Neural crest cell (in vitro differentiated cells): ENCODE results near the gene FSTL5. TPM values are rescaled to one million over a fixed set of nuclear protein-coding genes. Genes with fewer than 3 reads are reported as not detected.

Source experiments
- DNase-seq: peaks from one replicate; pipeline ENCODE4 v3.0.0; 2021; ENCODE audit warnings: low read depth, mixed read lengths, low spot score
- H3K27ac Mint-ChIP-seq: one replicate; pipeline ENCODE4 v1.8.0; 2021; ENCODE audit warnings: mild to moderate bottlenecking, mixed read lengths; ENCODE audit not compliant: unreplicated experiment
- H3K27me3 Mint-ChIP-seq: 2 replicates; pipeline ENCODE4 v1.8.0; 2021; ENCODE audit warnings: low read depth, mild to moderate bottlenecking, mixed read lengths
- H3K36me3 Mint-ChIP-seq: 2 replicates; pipeline ENCODE4 v1.8.0; 2021; ENCODE audit warnings: low read depth, mild to moderate bottlenecking, mixed read lengths
- H3K4me1 Mint-ChIP-seq: 2 replicates; pipeline ENCODE4 v1.8.0; 2021; ENCODE audit warnings: mixed read lengths
- H3K4me3 Mint-ChIP-seq: one replicate; pipeline ENCODE4 v1.8.0; 2021; ENCODE audit warnings: mild to moderate bottlenecking, mixed read lengths
- H3K9me3 Mint-ChIP-seq: 2 replicates; pipeline ENCODE4 v1.8.0; 2021; ENCODE audit warnings: mixed read lengths
- CTCF ChIP-seq: fragments of 200-600 bp; sonication (generic); conservative IDR thresholded peaks from 2 replicates; pipeline ENCODE4 v1.5.0; 2021; ENCODE audit warnings: antibody characterized with exemption, mild to moderate bottlenecking
- total RNA-seq: library from RNA; stranded (reverse); gene quantifications from 2 replicates; pipeline ENCODE4 v1.2.1, GENCODE V29; 2021

FSTL5 gene
- total RNA-seq, 1 donor from 2014 or later: 7.4 TPM

- Mint-ChIP-seq H3K27me3 (no peaks in the 10 kb centered on the region), H3K9me3 (peaks cover 2% of the 10 kb centered on the region), H3K27ac (no peak overlapping the region), H3K4me3 (no peak overlapping the region), H3K36me3 (peaks cover 2% of the 10 kb centered on the region), H3K4me1 (no peaks in the 10 kb centered on the region)
- DNase-seq: no peak
- no peak for TF ChIP-seq CTCF
These were observed 348.0 kb downstream of the FSTL5 start for GRCh38 chr4:161815841-161816240.

DNA sequence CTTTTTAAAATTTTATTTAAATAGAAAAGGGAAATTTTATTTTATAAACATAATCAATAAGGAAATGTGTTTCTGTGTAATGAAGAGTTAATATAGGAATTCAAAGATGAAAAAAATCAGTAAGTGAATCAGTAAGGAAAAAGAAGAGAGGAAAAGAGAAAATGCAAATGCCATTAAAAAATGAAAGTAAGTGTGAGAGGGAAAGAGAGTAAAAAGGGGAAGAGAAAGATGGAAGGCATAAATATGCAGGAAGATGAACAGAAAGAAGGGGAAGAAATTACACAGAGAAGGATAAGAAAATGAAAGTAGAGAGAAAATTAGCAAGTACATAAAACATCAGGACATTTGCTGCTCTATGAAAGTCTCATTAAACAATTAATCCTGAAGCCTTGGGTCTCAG, 349.9 kb downstream of the FSTL5 start:
- DNase-seq: no peak
- no peak overlapping the region for H3K27ac Mint-ChIP-seq
- no peaks in the 10 kb centered on the region for H3K9me3 Mint-ChIP-seq
- no peaks in the 10 kb centered on the region for H3K27me3 Mint-ChIP-seq
- no peak for TF ChIP-seq CTCF
- H3K4me1 Mint-ChIP-seq: no peaks in the 10 kb centered on the region
- H3K36me3 Mint-ChIP-seq: no peaks in the 10 kb centered on the region
- no peak overlapping the region for H3K4me3 Mint-ChIP-seq

- DNase-seq: no peak
- H3K27ac Mint-ChIP-seq: no peak overlapping the region
- H3K9me3 Mint-ChIP-seq: no peaks in the 10 kb centered on the region
- no peaks in the 10 kb centered on the region for H3K27me3 Mint-ChIP-seq
- no peak for TF ChIP-seq CTCF
- no peaks in the 10 kb centered on the region for H3K36me3 Mint-ChIP-seq
- no peak overlapping the region for H3K4me3 Mint-ChIP-seq
- no peaks in the 10 kb centered on the region for H3K4me1 Mint-ChIP-seq
These were observed 350.4 kb downstream of the FSTL5 start for GRCh38 chr4:161813389-161813788.

GRCh38 chr4:161803171-161803570, 360.6 kb downstream of the FSTL5 start:
- Mint-ChIP-seq H3K4me1 (peaks cover 9% of the 10 kb centered on the region), H3K9me3 (no peaks in the 10 kb centered on the region), H3K27ac (no peak overlapping the region), H3K4me3 (no peak overlapping the region), H3K27me3 (no peaks in the 10 kb centered on the region), H3K36me3 (no peaks in the 10 kb centered on the region)
- no peak for DNase-seq
- no peak for TF ChIP-seq CTCF

GRCh38 chr4:161799710-161800109, 364.1 kb downstream of the FSTL5 start:
- H3K36me3 Mint-ChIP-seq: no peaks in the 10 kb centered on the region
- TF ChIP-seq CTCF: no peak
- H3K9me3 Mint-ChIP-seq: no peaks in the 10 kb centered on the region
- peaks cover 9% of the 10 kb centered on the region for H3K4me1 Mint-ChIP-seq
- no peak overlapping the region for H3K27ac Mint-ChIP-seq
- DNase-seq: no peak
- no peak overlapping the region for H3K4me3 Mint-ChIP-seq
- H3K27me3 Mint-ChIP-seq: no peaks in the 10 kb centered on the region

- Mint-ChIP-seq H3K4me3 (no peak overlapping the region), H3K27me3 (no peaks in the 10 kb centered on the region), H3K9me3 (no peaks in the 10 kb centered on the region), H3K27ac (no peak overlapping the region), H3K4me1 (no peaks in the 10 kb centered on the region), H3K36me3 (peaks cover 3% of the 10 kb centered on the region)
- no peak for TF ChIP-seq CTCF
- no peak for DNase-seq
These were observed 370.8 kb downstream of the FSTL5 start for GRCh38 chr4:161792991-161793390.
